HepG2 (cell line): ENCODE data around the gene PSMB8. TPM values are rescaled to one million over a fixed set of nuclear protein-coding genes. Genes with fewer than 3 reads are reported as not detected.
A peak's percentile ranks its signal among the peaks of the same experiment; 100 is the strongest.

Experiments
- ATAC-seq: fragments of 200-7000 bp; cut with Tn5 transposase; 3 replicates; pipeline ENCODE4 v1.9.1; 2020; ENCODE audit warnings: mild to moderate bottlenecking, moderate library complexity
- BruUV-seq: library from RNA; stranded (reverse); fragments of 400-500 nt; replicated peaks from 2 replicates; lab custom pipeline; 2021; lab: Mats Ljungman, UMichigan
- CTCF ChIA-PET: fragments of 300-600 bp; formaldehyde crosslinking; extraction: SDS; loops from one replicate; lab custom pipeline; 2021; ENCODE audit warnings: low total read pairs, inconsistent platforms, low intra/inter-chr PET ratio; lab: Yijun Ruan, JAX
- POLR2A ChIA-PET: fragments of 350-600 bp; sonication (Branson Sonifier 250); formaldehyde crosslinking; loops from one replicate; lab custom pipeline; 2020; ENCODE audit warnings: antibody characterized with exemption, inconsistent platforms; lab: Yijun Ruan, JAX
- DNase-seq: peaks from one replicate; pipeline ENCODE4 v3.0.0-alpha.2; 2015; ENCODE audit warnings: low spot score
- FAIRE-seq: peaks from 3 replicates; lab custom pipeline; 2011; peaks lifted over from hg19 to GRCh38; lab: Jason Lieb, UNC
- H2AFZ ChIP-seq: one replicate; pipeline ENCODE4 v1.6.1; 2011; ENCODE audit warnings: low read length, inconsistent platforms
- H3K27ac ChIP-seq: fragments of 300-600 bp; 3 replicates; pipeline ENCODE4 v1.8.0; 2011; ENCODE audit warnings: mixed run types, mild to moderate bottlenecking, mixed read lengths, low read length, inconsistent platforms; ENCODE audit not compliant: insufficient read depth; ENCODE audit errors: extremely low read length
- H3K27me3 ChIP-seq, 2 experiments: fragments of 200-600 bp in 1 of 2; 2 replicates in 1 of 2; 3 replicates in 1 of 2; pipeline versions ENCODE4 v1.6.0 to v1.8.0; 2011; ENCODE audit warnings: low read length in 2 of 2, mild to moderate bottlenecking in 2 of 2, moderate library complexity in 2 of 2, inconsistent platforms in 1 of 2; ENCODE audit not compliant: insufficient read depth in 2 of 2, control insufficient read depth in 1 of 2
- H3K36me3 ChIP-seq, 2 experiments: fragments of 200-600 bp in 1 of 2; replicated peaks in 1 of 2; 2 replicates in 1 of 2; 3 replicates in 1 of 2; pipeline versions ENCODE4 v1.5.1 to v1.8.0; 2011; ENCODE audit warnings: low read length in 2 of 2, inconsistent platforms in 1 of 2; ENCODE audit not compliant: insufficient read depth in 2 of 2, control insufficient read depth in 1 of 2
- H3K4me1 ChIP-seq: 2 replicates; pipeline ENCODE4 v1.5.1; 2012; ENCODE audit warnings: low read length, inconsistent platforms; ENCODE audit not compliant: insufficient read depth
- H3K4me2 ChIP-seq: 2 replicates; pipeline ENCODE4 v1.6.0; 2011; ENCODE audit warnings: low read depth, low read length, inconsistent platforms
- H3K4me3 ChIP-seq, 3 experiments: fragments of 200-600 bp in 1 of 3; sonication (generic), shearing (Covaris generic) in 1 of 3; replicated peaks in 1 of 3; 2 replicates each; pipeline ENCODE4 v1.5.1; 2011 to 2016; ENCODE audit warnings: low read length in 3 of 3, inconsistent platforms in 2 of 3, low read depth in 2 of 3, mild to moderate bottlenecking in 2 of 3, control low read depth in 1 of 3, mixed read lengths in 1 of 3; ENCODE audit not compliant: insufficient read depth in 1 of 3
- H3K79me2 ChIP-seq: one replicate; pipeline ENCODE4 v1.6.1; 2011; ENCODE audit warnings: low read length, inconsistent platforms; ENCODE audit not compliant: insufficient read depth
- H3K9ac ChIP-seq: 2 replicates; pipeline ENCODE4 v1.6.0; 2011; ENCODE audit warnings: mild to moderate bottlenecking, low read depth, low read length, inconsistent platforms; ENCODE audit not compliant: insufficient read depth
- H3K9me3 ChIP-seq: 2 replicates; pipeline ENCODE4 v1.5.1; 2012; ENCODE audit warnings: mild to moderate bottlenecking, low read length
- H4K20me1 ChIP-seq: 2 replicates; pipeline ENCODE4 v1.6.0; 2011; ENCODE audit warnings: inconsistent platforms, mild to moderate bottlenecking, low read length, moderate library complexity; ENCODE audit not compliant: insufficient read depth
- AHDC1 ChIP-seq: sonication (generic); formaldehyde crosslinking; IDR thresholded peaks from 2 replicates; pipeline ENCODE4 v1.5.1; 2020; ENCODE audit warnings: mild to moderate bottlenecking, missing genetic modification reagents, borderline replicate concordance
- CHD2 ChIP-seq: IDR thresholded peaks from 2 replicates; pipeline ENCODE4 v1.6.1; 2011; ENCODE audit warnings: low read depth, low read length, improper control_type of control experiment
- DDIT3 ChIP-seq: sonication (generic); formaldehyde crosslinking; IDR thresholded peaks from 2 replicates; pipeline ENCODE4 v1.4.0; 2020; ENCODE audit warnings: mild to moderate bottlenecking, missing genetic modification reagents
- GPN1 ChIP-seq: sonication (generic); formaldehyde crosslinking; IDR thresholded peaks from 2 replicates; pipeline ENCODE4 v1.5.1; 2020; ENCODE audit warnings: missing genetic modification reagents, borderline replicate concordance
- IRF9 ChIP-seq: sonication (generic); formaldehyde crosslinking; IDR thresholded peaks from 2 replicates; pipeline ENCODE4 v1.8.0; 2022; ENCODE audit warnings: missing genetic modification reagents, mild to moderate bottlenecking, borderline replicate concordance
- MAFK ChIP-seq, 2 experiments: IDR thresholded peaks in 1 of 2; conservative IDR thresholded peaks in 1 of 2; 2 replicates each; pipeline ENCODE4 v1.6.1; 2011; ENCODE audit warnings: improper control_type of control experiment in 2 of 2, low read length in 2 of 2
- NCOR1 ChIP-seq: fragments of 200-600 bp; sonication (generic); IDR thresholded peaks from 2 replicates; pipeline ENCODE4 v1.7.0; 2017; ENCODE audit warnings: antibody characterized with exemption, low read length, borderline replicate concordance
- NFE2L2 ChIP-seq: fragments of 150-350 bp; IDR thresholded peaks from 2 replicates; pipeline ENCODE4 v1.6.1; 2014; ENCODE audit warnings: low read length
- SYNCRIP ChIP-seq: fragments of 200-400 bp; formaldehyde crosslinking; IDR thresholded peaks from 2 replicates; pipeline ENCODE4 v1.6.1; 2018; ENCODE audit warnings: mild to moderate bottlenecking, low read depth, low read length; ENCODE audit not compliant: insufficient read depth
- TCF12 ChIP-seq, 2 experiments: fragments of 450-650 bp in 1 of 2; sonication (generic) in 1 of 2; formaldehyde crosslinking in 1 of 2; IDR thresholded peaks; 2 replicates each; pipeline versions ENCODE4 v1.6.1 to v1.8.0; 2017 to 2022; ENCODE audit warnings: antibody characterized with exemption in 1 of 2, mild to moderate bottlenecking in 1 of 2, missing genetic modification reagents in 1 of 2, moderate library complexity in 1 of 2
- ZBTB3 ChIP-seq: sonication (generic); formaldehyde crosslinking; IDR thresholded peaks from 2 replicates; pipeline ENCODE4 v1.4.0; 2020; ENCODE audit warnings: low read depth, mild to moderate bottlenecking, moderate library complexity, missing genetic modification reagents, borderline replicate concordance
- ZNF333 ChIP-seq: sonication (generic); formaldehyde crosslinking; IDR thresholded peaks from 2 replicates; pipeline ENCODE4 v1.4.0; 2020; ENCODE audit warnings: mild to moderate bottlenecking, missing genetic modification reagents, borderline replicate concordance
- ZNF75D ChIP-seq: sonication (generic); formaldehyde crosslinking; IDR thresholded peaks from 2 replicates; pipeline ENCODE4 v1.8.1; 2023; ENCODE audit warnings: missing genetic modification reagents, mild to moderate bottlenecking, borderline replicate concordance
- WGBS: methylation state at CpG from one replicate; pipeline ENCODE4 v1.1.6; 2017; ENCODE audit warnings: low lambda C conversion rate; 5-methylcytosine and 5-hydroxymethylcytosine counted together
- in situ Hi-C: cut with HindIII; loops from 2 replicates; pipeline ENCODE4 v1.10.0; 2017; ENCODE audit warnings: low pct_unique_long_range_greater_than_20kb; ENCODE audit not compliant: extremely low pct_ligation_motif_present
- intact Hi-C: fragments of 100-400 bp; cut with micrococcal nuclease; formaldehyde crosslinking; loops from one replicate; pipeline ENCODE4 v1.10.0; 2022; ENCODE audit not compliant: unreplicated experiment
- polyA plus RNA-seq, 8 experiments: library from polyadenylated mRNA; depleted of rRNA in 3 of 8; stranded (reverse) in 7 of 8; unstranded in 1 of 8; fragments of >200 nt; fragmentation: Illumina TruSeq in 4 of 8; extraction: Trizol in 4 of 8; gene quantifications; 2 replicates each; pipeline versions ENCODE4 v1.2.1 to v1.2.3, GENCODE V29; 2011 to 2016; ENCODE audit warnings: low read depth in 4 of 8, missing spikeins in 1 of 8, mixed read lengths in 1 of 8; ENCODE audit not compliant: insufficient read depth in 1 of 8
- total RNA-seq, 5 experiments: library from RNA; depleted of rRNA; stranded (reverse); fragments of >200 nt; fragmentation: Illumina TruSeq; extraction: Trizol; gene quantifications; 2 replicates each; pipeline ENCODE4 v1.2.3, GENCODE V29; 2016; ENCODE audit warnings: low read depth in 1 of 5
- TF ChIP-seq, protein P1 (sequence below): sonication (generic); formaldehyde crosslinking; IDR thresholded peaks from 2 replicates; pipeline ENCODE4 v1.4.0; 2020; ENCODE audit warnings: missing genetic modification reagents

The PSMB8 gene
- total and polyA plus RNA-seq, 2 of the 13 experiments (the other 11 are each of a cell fraction or from before 2014, with no cell fraction given) = 30.7 to 64.7 TPM

GRCh38 chr6:32825966-32826365 lies 17.9 kb downstream of the PSMB8 start (continued):
- TF ChIP-seq, protein P1, sequence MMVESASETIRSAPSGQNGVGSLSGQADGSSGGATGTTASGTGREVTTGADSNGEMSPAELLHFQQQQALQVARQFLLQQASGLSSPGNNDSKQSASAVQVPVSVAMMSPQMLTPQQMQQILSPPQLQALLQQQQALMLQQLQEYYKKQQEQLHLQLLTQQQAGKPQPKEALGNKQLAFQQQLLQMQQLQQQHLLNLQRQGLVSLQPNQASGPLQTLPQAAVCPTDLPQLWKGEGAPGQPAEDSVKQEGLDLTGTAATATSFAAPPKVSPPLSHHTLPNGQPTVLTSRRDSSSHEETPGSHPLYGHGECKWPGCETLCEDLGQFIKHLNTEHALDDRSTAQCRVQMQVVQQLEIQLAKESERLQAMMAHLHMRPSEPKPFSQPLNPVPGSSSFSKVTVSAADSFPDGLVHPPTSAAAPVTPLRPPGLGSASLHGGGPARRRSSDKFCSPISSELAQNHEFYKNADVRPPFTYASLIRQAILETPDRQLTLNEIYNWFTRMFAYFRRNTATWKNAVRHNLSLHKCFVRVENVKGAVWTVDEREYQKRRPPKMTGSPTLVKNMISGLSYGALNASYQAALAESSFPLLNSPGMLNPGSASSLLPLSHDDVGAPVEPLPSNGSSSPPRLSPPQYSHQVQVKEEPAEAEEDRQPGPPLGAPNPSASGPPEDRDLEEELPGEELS (CRISPR knock-in tag) = no peak
- TF ChIP-seq GPN1 = no peak
- no peak for TF ChIP-seq NCOR1
- TF ChIP-seq CHD2 = no peak
- TF ChIP-seq ZNF75D (CRISPR knock-in tag) = no peak
- no peak for TF ChIP-seq ZBTB3 (CRISPR knock-in tag)
- no peak for TF ChIP-seq IRF9 (CRISPR knock-in tag)

- no peak overlapping the region for H2AFZ ChIP-seq
- FAIRE-seq (no peak), DNase-seq (no peak), ATAC-seq (peak; percentile 38; the same call in 1 of the 3 replicates)
- H3K4me1 ChIP-seq = no peaks in the 10 kb centered on the region
- no peak for TF ChIP-seq ZNF333
- peak; percentile 73 for TF ChIP-seq NFE2L2
- no peak for TF ChIP-seq TCF12 (IDR thresholded peaks at IDR 0.05)
- no peak for TF ChIP-seq TCF12 (CRISPR knock-in tag; IDR thresholded peaks at IDR 0.05)
- no peak for TF ChIP-seq SYNCRIP
- TF ChIP-seq MAFK (conservative IDR thresholded peaks at IDR 0.05 in 1 of 2, IDR thresholded peaks at IDR 0.05 in 1 of 2; ENCODE audit: low read length in 2 of 2) = peak; percentile 30 to 33; a peak in 1 of 4 replicates
- TF ChIP-seq DDIT3 (CRISPR knock-in tag) = no peak
- no peak for TF ChIP-seq AHDC1 (CRISPR knock-in tag)
- no peak overlapping the region for H3K4me2 ChIP-seq
- ChIA-PET POLR2A (no interaction called here), CTCF (no interaction called here)
- H3K4me3 ChIP-seq = no peak overlapping the region
- H3K9ac ChIP-seq = no peak overlapping the region
- 17% methylated on average over 3 of the region's 3 CpGs for WGBS
- no peaks in the 10 kb centered on the region for H3K9me3 ChIP-seq
- intact Hi-C loops = no loop called here
- H4K20me1 ChIP-seq = no peaks in the 10 kb centered on the region
- in situ Hi-C loops = no loop called here
- peaks cover 0 to 13% of the 10 kb centered on the region in 2 experiments; a peak in 2 of 5 replicates for H3K27me3 ChIP-seq
- no peak overlapping the region for H3K27ac ChIP-seq
- no peaks in the 10 kb centered on the region for H3K36me3 ChIP-seq
- BruUV-seq = no TSS peak
- H3K79me2 ChIP-seq = no peaks in the 10 kb centered on the region
Observed at GRCh38 chr6:32819729-32820128, 24.1 kb downstream of the PSMB8 start.
